Dendritic cell treated with granulocyte-macrophage colony-stimulating factor and Interleukin-4, amounts not matched to agents 40 ng/mL and 50 ng/mL, for 4 days (primary cell): ENCODE results near the gene ACR.

Experiments used
- H3K27ac Mint-ChIP-seq: one replicate; pipeline ENCODE4 v1.8.0; 2022; ENCODE audit warnings: mild to moderate bottlenecking, mixed read lengths
- H3K27me3 Mint-ChIP-seq: one replicate; pipeline ENCODE4 v1.8.0; 2022; ENCODE audit warnings: mild to moderate bottlenecking, mixed read lengths
- H3K36me3 Mint-ChIP-seq: one replicate; pipeline ENCODE4 v1.8.0; 2022; ENCODE audit warnings: low read depth, mixed read lengths
- H3K4me1 Mint-ChIP-seq: one replicate; pipeline ENCODE4 v1.8.0; 2022; ENCODE audit warnings: low read depth, mixed read lengths
- H3K4me3 Mint-ChIP-seq: one replicate; pipeline ENCODE4 v1.8.0; 2022; ENCODE audit warnings: mild to moderate bottlenecking, moderate library complexity, mixed read lengths
- H3K9me3 Mint-ChIP-seq: one replicate; pipeline ENCODE4 v1.8.0; 2022; ENCODE audit warnings: mixed read lengths
- intact Hi-C: fragments of 100-400 bp; cut with micrococcal nuclease; formaldehyde crosslinking; loops from one replicate; pipeline ENCODE4 v1.15.0; 2022

Gene ACR

DNA sequence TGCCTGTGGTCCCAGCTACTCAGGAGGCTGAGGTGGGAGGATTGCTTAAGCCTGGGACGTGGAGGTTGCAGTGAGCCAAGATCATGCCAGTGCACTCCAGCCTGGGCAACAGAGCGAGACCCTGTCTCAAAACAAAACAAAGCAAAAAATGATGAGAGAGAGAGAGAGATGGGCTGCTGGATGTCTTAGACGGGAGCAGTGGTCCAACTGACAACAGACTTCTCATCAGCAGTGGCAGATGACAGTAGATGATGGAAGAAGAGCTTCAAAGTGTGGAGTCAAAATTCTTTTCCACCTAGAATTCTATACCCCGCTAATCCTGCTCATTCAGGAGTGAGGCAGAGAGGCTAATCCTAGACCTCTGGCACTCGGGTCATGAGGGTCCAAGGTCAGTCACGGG is 29.0 kb upstream of the ACR start:
- Mint-ChIP-seq H3K9me3 (no peaks in the 10 kb centered on the region), H3K4me3 (no peak overlapping the region)
- intact Hi-C loops: no loop called here

DNA sequence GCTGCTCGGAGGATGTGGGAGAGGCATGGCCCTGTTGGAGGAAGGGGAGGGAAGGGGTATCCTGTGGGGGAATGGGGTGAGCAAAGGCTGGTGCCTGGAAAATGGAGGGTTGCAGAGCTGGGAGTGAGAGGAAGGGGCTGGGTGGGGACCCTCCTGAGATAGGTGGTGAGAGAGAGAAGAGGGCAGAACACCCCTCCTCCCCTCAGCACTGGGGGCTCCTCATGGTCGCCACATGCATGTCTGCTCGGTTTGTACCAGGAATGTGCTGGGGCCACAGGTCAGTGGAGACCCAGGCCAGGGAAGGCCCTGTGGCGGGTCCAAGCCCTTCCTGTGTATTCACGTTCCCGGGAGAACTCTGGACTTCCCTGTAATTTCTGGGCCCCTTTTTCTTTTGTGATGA is 27.8 kb upstream of the ACR start:
- Mint-ChIP-seq H3K27me3 (no peaks in the 10 kb centered on the region), H3K4me1 (no peaks in the 10 kb centered on the region), H3K27ac (no peak overlapping the region), H3K9me3 (no peaks in the 10 kb centered on the region), H3K36me3 (no peaks in the 10 kb centered on the region), H3K4me3 (no peak overlapping the region)
- intact Hi-C loops: no loop called here

More for the DNA sequence above, 29.0 kb upstream of the ACR start:
- Mint-ChIP-seq H3K4me1 (no peaks in the 10 kb centered on the region), H3K27ac (no peak overlapping the region), H3K36me3 (no peaks in the 10 kb centered on the region), H3K27me3 (no peaks in the 10 kb centered on the region)

DNA sequence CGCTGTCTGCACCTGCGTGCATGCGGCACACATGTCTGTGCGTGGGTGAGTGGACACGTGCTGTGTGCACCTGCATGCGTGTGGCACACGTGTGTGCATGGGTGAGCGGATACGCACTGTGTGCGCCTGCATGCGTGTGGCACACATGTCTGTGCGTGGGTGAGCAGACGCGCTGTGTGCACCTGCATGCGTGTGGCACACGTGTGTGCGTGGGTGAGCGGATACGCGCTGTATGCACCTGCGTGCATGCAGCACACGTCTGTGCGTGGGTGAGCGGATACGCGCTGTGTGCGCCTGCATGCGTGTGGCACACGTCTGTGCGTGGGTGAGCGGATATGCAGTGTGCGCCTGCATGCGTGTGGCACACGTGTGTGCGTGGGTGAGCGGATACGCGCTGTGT is 27.1 kb upstream of the ACR start:
- intact Hi-C loops: no loop called here
- Mint-ChIP-seq H3K9me3 (no peaks in the 10 kb centered on the region), H3K36me3 (no peaks in the 10 kb centered on the region), H3K27ac (no peak overlapping the region), H3K27me3 (no peaks in the 10 kb centered on the region), H3K4me3 (no peak overlapping the region), H3K4me1 (no peaks in the 10 kb centered on the region)

DNA sequence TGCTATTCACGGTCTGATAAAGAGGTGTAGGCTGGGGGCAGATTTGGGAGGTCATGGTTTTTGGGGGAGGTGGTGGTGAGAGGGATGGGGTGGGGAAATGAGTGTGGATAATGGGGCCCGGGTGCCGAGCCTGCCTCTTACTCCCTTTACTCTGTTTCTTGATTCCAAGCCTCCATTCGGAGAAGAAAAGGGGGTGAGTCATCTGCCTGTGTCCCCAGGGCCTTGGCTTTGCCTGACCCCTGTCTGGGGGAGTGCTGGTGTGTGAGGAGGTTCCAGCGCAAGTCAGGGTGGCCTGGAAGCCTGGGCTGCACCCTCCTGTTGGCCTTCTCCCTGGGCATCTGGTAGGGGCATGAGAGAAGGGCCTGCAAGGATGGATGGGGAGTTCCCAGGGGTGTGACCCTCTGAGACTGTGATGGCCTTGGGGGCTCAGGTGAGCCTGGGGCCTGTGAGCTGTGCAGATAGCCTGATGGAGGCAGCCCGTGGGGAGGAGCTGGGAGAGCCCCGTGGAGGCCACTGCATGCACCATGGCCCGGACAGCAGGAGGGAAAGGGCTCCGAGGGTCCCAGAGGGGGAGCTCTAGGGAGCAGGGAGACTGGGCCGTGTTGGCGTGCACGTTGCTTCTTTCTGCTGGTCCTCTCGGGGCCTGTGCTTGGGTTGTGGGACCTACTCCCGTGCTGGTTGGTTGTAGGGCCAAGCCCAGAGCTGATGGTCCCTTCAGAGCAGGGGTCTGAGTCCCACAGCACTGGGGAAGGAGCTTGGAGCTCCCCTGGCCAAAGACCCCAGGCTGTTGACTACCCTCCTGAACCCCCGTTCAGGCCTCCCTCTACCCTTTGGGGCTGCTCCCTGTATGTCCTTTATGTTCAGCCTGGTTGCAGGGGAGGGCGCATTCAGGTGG is 26.3 kb upstream of the ACR start:
- no peaks in the 10 kb centered on the region for H3K9me3 Mint-ChIP-seq
- intact Hi-C loops: no loop called here
- no peaks in the 10 kb centered on the region for H3K4me1 Mint-ChIP-seq
- no peak overlapping the region for H3K27ac Mint-ChIP-seq
- no peaks in the 10 kb centered on the region for H3K36me3 Mint-ChIP-seq
- no peak overlapping the region for H3K4me3 Mint-ChIP-seq
- H3K27me3 Mint-ChIP-seq: no peaks in the 10 kb centered on the region

DNA sequence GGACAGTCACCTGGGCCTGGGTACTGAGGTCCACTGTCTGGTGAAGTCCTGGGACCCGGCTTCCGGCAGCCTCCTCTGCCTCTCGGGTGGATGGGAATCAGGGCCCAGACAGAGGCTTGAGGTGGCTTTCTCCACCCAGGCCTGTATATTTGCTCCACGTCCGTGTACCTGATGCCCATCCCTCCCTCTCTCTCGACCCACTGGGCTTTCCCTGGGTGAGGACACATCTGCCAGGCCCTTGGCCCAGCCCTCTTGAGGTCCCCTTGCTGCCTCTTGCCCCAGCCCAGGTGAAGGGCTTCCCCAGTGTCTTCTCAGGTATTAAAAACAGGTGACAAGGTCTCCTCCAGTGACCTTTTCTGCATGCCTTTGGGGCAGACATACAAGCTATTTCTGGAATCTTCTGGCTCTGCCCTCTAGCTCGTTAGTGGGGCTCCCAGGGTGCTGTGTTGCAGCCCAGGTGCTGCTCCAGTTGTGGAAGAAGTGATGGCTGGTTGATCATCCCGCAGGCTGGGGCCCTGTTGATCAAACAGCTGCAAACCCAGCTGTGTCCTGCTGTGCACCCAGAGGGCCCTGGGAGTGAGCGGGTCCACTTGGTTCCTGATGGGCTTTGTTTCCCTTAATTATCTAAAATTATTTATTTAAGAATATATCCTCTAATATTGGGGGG is 25.5 kb upstream of the ACR start:
- Mint-ChIP-seq H3K4me3 (no peak overlapping the region), H3K27ac (no peak overlapping the region)

DNA sequence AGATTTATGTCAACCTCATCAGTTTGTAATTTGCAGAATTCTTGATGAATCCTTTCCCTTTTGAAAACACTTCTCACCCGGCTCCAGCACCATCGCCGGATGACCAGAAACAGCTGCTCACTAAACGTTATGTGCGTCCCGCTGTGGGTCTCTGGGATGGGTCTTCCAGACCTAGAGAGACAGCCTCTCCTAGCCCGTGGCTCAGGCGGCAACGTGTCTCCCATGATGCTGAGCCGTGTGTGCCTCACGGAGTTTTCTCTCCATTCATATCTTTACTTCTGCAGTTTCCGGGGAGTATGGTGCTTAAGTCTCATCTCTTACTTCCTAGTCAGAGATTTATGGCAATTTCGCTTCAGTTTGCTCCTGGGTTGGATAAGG is 25.0 kb upstream of the ACR start:
- Mint-ChIP-seq H3K4me1 (no peaks in the 10 kb centered on the region), H3K9me3 (no peaks in the 10 kb centered on the region), H3K27me3 (no peaks in the 10 kb centered on the region), H3K4me3 (no peak overlapping the region), H3K27ac (no peak overlapping the region), H3K36me3 (no peaks in the 10 kb centered on the region)
- intact Hi-C loops: no loop called here

More for the DNA sequence above, 25.5 kb upstream of the ACR start:
- H3K4me1 Mint-ChIP-seq: no peaks in the 10 kb centered on the region
- H3K9me3 Mint-ChIP-seq: no peaks in the 10 kb centered on the region
- intact Hi-C loops: no loop called here
- no peaks in the 10 kb centered on the region for H3K36me3 Mint-ChIP-seq
- H3K27me3 Mint-ChIP-seq: no peaks in the 10 kb centered on the region

DNA sequence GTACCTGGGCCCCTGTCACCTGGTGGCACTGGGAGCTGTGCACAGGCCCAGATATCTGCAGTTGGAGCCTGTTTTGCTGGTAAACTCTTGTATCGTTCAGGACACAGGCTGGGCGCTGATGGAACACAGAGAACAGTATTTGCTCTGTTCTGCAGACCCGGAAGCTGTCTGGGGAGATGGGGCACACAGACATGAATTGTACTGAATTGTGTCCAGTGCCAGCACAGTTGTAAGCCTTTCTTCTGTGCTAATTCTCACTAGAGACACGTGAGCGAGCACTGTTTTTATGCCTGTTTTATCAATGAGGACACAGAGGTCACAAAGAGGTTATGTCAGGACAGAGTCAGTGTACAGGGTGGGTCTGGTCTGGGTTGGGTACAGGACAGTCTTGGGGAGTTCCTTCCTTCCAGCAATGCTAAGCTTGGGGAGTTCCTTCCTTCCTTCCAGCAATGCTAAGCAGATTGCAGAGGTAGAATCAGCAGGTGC is 24.4 kb upstream of the ACR start:
- H3K9me3 Mint-ChIP-seq: no peaks in the 10 kb centered on the region
- no peaks in the 10 kb centered on the region for H3K27me3 Mint-ChIP-seq
- no peak overlapping the region for H3K4me3 Mint-ChIP-seq

DNA sequence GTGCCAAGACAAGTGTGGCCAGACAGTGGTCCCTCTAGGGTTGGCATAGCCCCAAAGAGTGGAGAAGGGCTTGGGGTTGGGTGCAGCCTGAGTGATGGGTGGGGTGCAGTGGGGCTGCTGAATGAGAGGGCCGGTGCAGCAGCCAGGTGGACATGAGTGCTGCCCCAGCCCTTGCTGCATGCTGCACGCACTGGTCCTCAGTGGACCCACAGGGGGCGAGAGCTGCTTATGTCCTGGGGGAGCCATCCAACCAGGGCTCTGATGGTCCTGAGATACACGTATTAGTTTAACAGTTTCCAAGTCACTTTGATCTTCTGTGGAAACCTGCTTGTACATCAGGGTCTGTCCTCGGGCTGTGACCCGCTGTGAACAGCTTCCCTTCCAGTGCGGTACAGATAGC is 23.9 kb upstream of the ACR start:
- intact Hi-C loops: no loop called here

More for the DNA sequence above, 24.4 kb upstream of the ACR start:
- Mint-ChIP-seq H3K4me1 (no peaks in the 10 kb centered on the region), H3K27ac (no peak overlapping the region), H3K36me3 (no peaks in the 10 kb centered on the region)
- intact Hi-C loops: no loop called here

DNA sequence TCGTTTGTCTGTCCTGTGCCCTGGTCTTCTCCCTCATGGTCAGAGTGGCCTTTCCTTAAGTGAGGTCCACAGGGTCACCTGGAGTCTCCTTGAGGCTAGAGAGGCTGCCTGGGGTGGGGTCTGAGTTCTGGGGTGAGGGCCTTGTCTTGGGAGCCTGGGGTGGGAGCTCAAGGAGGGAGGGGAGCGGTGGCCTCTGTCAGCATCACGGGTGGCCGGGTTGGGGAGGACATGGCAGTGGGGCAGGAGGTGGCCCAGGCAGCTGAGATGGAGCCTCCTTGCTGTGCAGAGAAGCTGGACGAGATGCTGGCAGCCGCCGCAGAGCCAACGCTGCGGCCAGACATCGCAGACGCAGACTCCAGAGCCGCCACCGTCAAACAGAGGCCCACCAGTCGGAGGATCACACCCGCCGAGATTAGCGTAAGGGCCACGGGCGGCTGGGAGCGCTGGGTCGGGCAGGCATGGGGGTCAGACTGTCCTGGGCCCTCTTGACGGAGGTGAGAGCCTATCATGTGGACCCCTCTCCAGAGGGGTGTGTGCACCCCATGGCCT is 23.3 kb upstream of the ACR start:
- Mint-ChIP-seq H3K4me3 (no peak overlapping the region), H3K36me3 (no peaks in the 10 kb centered on the region), H3K4me1 (no peaks in the 10 kb centered on the region), H3K9me3 (no peaks in the 10 kb centered on the region), H3K27ac (no peak overlapping the region), H3K27me3 (no peaks in the 10 kb centered on the region)
- intact Hi-C loops: no loop called here

More for the DNA sequence above, 23.9 kb upstream of the ACR start:
- Mint-ChIP-seq H3K27me3 (no peaks in the 10 kb centered on the region), H3K4me3 (no peak overlapping the region), H3K9me3 (no peaks in the 10 kb centered on the region), H3K36me3 (no peaks in the 10 kb centered on the region), H3K4me1 (no peaks in the 10 kb centered on the region), H3K27ac (no peak overlapping the region)

DNA sequence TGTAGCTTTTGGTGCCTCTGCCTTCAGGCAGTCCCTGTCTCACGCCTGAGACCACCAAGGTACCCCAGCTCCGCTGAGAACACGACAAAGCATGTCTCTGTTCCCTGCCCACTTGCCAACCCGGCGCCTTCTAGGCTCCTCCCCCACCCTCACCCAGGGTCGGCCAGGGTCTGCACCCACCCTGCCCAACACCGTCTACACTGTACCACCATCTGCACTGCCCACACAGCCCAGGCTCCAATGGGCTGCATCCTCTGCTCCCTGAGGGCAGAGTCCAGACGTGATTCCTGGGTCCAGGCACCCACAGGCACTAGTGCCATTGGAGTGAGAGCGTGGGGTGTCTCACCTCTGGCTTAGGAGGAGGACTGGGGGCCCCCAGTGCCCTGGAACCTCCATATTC is 22.8 kb upstream of the ACR start:
- H3K9me3 Mint-ChIP-seq: no peaks in the 10 kb centered on the region
- H3K27ac Mint-ChIP-seq: no peak overlapping the region
- H3K36me3 Mint-ChIP-seq: no peaks in the 10 kb centered on the region
- H3K4me3 Mint-ChIP-seq: no peak overlapping the region
- intact Hi-C loops: no loop called here
- no peaks in the 10 kb centered on the region for H3K4me1 Mint-ChIP-seq
- H3K27me3 Mint-ChIP-seq: no peaks in the 10 kb centered on the region

DNA sequence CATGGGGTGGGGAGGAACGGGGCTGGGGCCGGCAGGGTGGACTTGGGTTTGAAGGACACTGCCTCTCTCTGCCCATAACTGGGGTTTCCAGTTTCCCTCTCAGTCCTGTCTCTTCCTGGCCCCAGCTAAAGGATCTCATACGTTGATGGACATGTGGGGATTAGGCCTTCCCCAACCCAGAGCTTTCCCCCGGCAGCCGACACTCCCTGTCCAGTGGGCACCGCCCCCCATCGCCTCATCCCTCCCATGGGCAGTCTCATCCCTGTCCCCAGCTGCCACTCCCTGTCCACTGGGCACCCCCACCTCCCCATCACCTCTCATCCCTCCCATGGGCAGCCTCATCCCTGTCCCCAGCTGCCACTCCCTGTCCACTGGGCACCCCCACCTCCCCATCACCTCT is 22.2 kb upstream of the ACR start:
- no peaks in the 10 kb centered on the region for H3K4me1 Mint-ChIP-seq
- intact Hi-C loops: no loop called here

DNA sequence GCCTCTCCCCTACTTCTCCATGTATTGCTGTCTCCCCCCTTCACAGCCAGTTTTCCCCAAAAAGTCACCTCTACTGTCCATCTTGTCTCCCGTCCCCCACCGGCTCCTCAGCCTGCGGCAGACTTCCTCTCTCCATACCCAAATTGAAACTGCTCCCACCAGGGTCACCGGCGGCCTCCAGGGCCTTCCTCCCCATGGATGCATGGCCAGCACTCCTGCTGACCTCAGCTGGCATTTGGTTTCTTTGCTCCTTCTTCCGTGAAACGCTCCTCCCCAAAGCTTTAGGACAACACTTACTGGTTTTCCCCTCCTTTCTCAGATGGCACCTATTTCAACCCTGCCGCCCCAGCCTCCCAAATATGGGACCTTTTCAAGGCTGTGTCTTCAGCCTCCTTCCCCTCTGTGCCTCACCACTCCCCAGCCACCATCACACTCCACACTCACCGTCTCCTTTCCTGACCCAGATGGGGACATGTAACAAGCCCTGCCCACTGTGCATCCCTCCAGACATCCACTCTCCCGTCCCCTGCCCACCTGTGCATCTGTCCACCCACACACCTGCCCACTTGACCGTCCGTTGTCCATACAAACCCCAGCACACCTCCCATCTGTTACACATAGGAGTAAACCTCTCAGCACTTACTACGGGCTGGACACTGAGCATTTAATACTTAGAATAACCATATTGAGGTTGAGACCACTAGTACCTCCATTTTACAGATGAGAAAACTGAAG is 21.5 kb upstream of the ACR start:
- no peak overlapping the region for H3K27ac Mint-ChIP-seq
- no peaks in the 10 kb centered on the region for H3K27me3 Mint-ChIP-seq
- intact Hi-C loops: no loop called here
- no peaks in the 10 kb centered on the region for H3K9me3 Mint-ChIP-seq
- no peaks in the 10 kb centered on the region for H3K4me1 Mint-ChIP-seq
- no peaks in the 10 kb centered on the region for H3K36me3 Mint-ChIP-seq
- H3K4me3 Mint-ChIP-seq: no peak overlapping the region

More for the DNA sequence above, 22.2 kb upstream of the ACR start:
- Mint-ChIP-seq H3K27ac (no peak overlapping the region), H3K9me3 (no peaks in the 10 kb centered on the region), H3K36me3 (no peaks in the 10 kb centered on the region), H3K4me3 (no peak overlapping the region), H3K27me3 (no peaks in the 10 kb centered on the region)

DNA sequence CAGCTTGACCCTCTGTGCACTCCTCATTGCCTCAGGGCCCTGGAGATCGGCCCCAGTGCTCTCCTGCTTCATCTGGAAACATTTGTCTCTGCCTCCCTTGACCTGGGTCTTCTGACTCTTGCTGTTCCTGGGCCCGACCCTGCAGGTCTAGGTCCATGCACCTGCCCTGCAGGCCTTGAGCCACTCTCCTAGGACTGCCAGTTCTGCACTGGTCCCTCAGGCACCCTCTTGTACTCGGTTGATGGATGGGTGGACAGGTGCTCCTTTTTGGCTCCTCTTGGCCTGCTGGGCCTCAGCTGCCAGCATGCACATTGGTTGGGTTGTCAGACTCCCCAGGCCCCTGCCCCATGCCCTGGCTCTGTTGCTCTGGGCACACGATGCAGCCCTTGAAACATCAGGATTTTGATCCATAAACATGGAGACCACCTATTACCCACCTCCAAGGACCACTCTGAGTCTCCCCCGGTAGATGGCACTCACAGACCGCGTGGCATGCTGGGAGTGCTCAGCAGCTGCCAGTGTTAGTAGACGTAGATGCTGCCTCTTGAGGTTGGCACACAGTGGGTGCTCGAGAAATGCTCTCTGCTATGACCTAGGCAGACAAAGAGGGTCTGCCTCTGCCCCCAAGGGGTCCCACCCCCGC is 20.2 kb upstream of the ACR start:
- Mint-ChIP-seq H3K27ac (no peak overlapping the region), H3K9me3 (no peaks in the 10 kb centered on the region)

More for the DNA sequence above, 20.2 kb upstream of the ACR start:
- H3K4me3 Mint-ChIP-seq: no peak overlapping the region
- no peaks in the 10 kb centered on the region for H3K36me3 Mint-ChIP-seq
- H3K27me3 Mint-ChIP-seq: no peaks in the 10 kb centered on the region
- no peaks in the 10 kb centered on the region for H3K4me1 Mint-ChIP-seq
- intact Hi-C loops: no loop called here
